Smooth muscle cell of the brain vasculature (primary cell): ENCODE measurements around the gene WSCD2.

Experiments used
- DNase-seq: peaks from one replicate; pipeline ENCODE4 v3.0.0-alpha.2; 2012; ENCODE audit warnings: low read depth, low spot score

Gene WSCD2

GRCh38 chr12:108129017-108129812 is at the start of gene WSCD2:
WSCD2 (plus strand) TSS chr12:108129288; CDS start chr12:108195833, 66,545 bp downstream.
- DNase-seq: peak; percentile 2

GRCh38 chr12:108079721-108080120 is 49.4 kb upstream of the WSCD2 start:
- no peak for DNase-seq

- no peak for DNase-seq
Observed at GRCh38 chr12:108080363-108080762, 48.7 kb upstream of the WSCD2 start.

GRCh38 chr12:108082485-108082884 is 46.6 kb upstream of the WSCD2 start:
- DNase-seq: no peak

- DNase-seq: no peak
Observed at GRCh38 chr12:108087900-108088299, 41.2 kb upstream of the WSCD2 start.

- DNase-seq: no peak
Observed at GRCh38 chr12:108090107-108090899, 38.8 kb upstream of the WSCD2 start.

GRCh38 chr12:108090932-108091678 is 38.0 kb upstream of the WSCD2 start:
- DNase-seq: no peak

GRCh38 chr12:108091679-108092051 is 37.4 kb upstream of the WSCD2 start:
- DNase-seq: no peak

- no peak for DNase-seq
Observed at GRCh38 chr12:108093209-108093608, 35.9 kb upstream of the WSCD2 start.

GRCh38 chr12:108094056-108094649 is 34.9 kb upstream of the WSCD2 start:
- no peak for DNase-seq

GRCh38 chr12:108097160-108097911 is 31.8 kb upstream of the WSCD2 start:
- no peak for DNase-seq

GRCh38 chr12:108098374-108098773 is 30.7 kb upstream of the WSCD2 start:
- DNase-seq: no peak

- no peak for DNase-seq
Observed at GRCh38 chr12:108099073-108099472, 30.0 kb upstream of the WSCD2 start.

- no peak for DNase-seq
Observed at GRCh38 chr12:108099778-108100489, 29.2 kb upstream of the WSCD2 start.

GRCh38 chr12:108101605-108102175 is 27.4 kb upstream of the WSCD2 start:
- no peak for DNase-seq

GRCh38 chr12:108102363-108102762 is 26.7 kb upstream of the WSCD2 start:
- DNase-seq: no peak

- no peak for DNase-seq
Observed at GRCh38 chr12:108103087-108103486, 26.0 kb upstream of the WSCD2 start.

GRCh38 chr12:108103517-108103916 is 25.6 kb upstream of the WSCD2 start:
- no peak for DNase-seq

GRCh38 chr12:108104657-108105056 is 24.4 kb upstream of the WSCD2 start:
- DNase-seq: no peak

GRCh38 chr12:108106599-108106998 is 22.5 kb upstream of the WSCD2 start:
- DNase-seq: no peak
